ENCODE data around the gene ALDH2. TPM values are rescaled to one million over a fixed set of nuclear protein-coding genes. Genes with fewer than 3 reads are reported as not detected.
A peak's percentile ranks its signal among the peaks of the same experiment; 100 is the strongest.

The ALDH2 gene
- total and polyA plus RNA-seq, 2 donors (not counting 1 experiment from before 2014, with no cell fraction given): 7.0 to 22.3 TPM

DNA sequence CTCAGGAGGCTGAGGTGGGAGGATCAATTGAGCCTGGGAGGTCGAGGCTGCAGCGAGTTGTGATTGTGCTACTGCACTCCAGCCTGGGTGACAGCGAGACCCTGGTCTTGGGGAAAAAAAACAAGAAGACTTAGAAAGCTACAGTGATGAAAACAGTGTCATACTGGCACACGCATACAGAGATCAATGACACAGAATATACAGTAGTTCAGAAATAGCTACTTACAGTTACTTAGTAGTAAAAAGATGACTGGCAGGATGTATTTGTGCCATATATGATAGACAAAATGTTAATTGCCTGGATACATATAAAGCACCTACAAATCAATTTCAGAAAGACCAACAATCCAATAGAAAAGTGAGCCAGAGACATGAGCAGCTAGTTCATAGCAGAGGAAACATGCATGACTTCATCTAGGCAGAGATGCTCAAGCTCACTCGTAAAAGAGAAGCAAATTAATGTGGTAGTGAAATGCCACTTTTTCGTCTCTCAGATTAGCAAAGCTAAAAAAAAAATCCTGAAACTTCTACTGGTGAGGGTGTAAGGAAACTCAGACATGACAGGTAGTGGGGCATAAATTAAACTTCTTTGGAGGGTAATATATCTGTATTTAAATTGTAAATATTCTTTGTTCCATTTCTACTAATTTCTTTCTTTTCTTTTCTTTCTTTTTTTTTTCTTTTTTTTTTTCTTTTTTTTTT is 2.5 kb upstream of the ALDH2 start:
- DNase-seq (peak; percentile 65), ATAC-seq (ENCODE audit: low read depth) (peak; percentile 44)
- no peaks in the 10 kb centered on the region for H3K9me3 Mint-ChIP-seq (ENCODE audit: insufficient read depth)
- Histone ChIP-seq H3K4me3 (ENCODE audit: control extremely low read depth in 1 of 5, extremely low read depth in 1 of 5, insufficient read depth in 1 of 5, low read depth in 2 of 5, low read length in 4 of 5) (no peak overlapping the region), H3K36me3 (replicated peaks in 1 of 2; ENCODE audit: control extremely low read depth in 1 of 2, control insufficient read depth in 1 of 2, extremely low read depth in 1 of 2, insufficient read depth in 2 of 2, low read length in 1 of 2) (no peaks in the 10 kb centered on the region), H3K9me3 (ENCODE audit: control extremely low read depth in 1 of 3, control insufficient read depth in 2 of 3, insufficient read depth in 1 of 3, low read length in 2 of 3) (peaks cover 0 to 6% (median 0%) of the 10 kb centered on the region in 3 donors), H4K20me1 (ENCODE audit: control insufficient read depth, insufficient read depth, low read length, poor library complexity, severe bottlenecking) (no peaks in the 10 kb centered on the region), H3K79me2 (ENCODE audit: control insufficient read depth, insufficient read depth, low read length) (peaks cover 3% of the 10 kb centered on the region), H3K4me2 (replicated peaks; ENCODE audit: low read depth, low read length, poor library complexity, severe bottlenecking) (peak overlapping the region; percentile 34), H3K9ac (ENCODE audit: low read length) (peak overlapping the region; percentile 2), H3K27ac (ENCODE audit: low read length in 2 of 2) (peak overlapping the region in 1 of 2 donors; percentile 66), H3K4me1 (ENCODE audit: control insufficient read depth in 2 of 2, insufficient read depth in 2 of 2, low read length in 2 of 2) (peaks cover 63 to 76% of the 10 kb centered on the region in 2 donors), H3K27me3 (replicated peaks in 1 of 4; ENCODE audit: control extremely low read depth in 1 of 4, control insufficient read depth in 3 of 4, insufficient read depth in 4 of 4, low read length in 3 of 4) (no peaks in the 10 kb centered on the region), H2AFZ (ENCODE audit: insufficient read depth, low read depth, low read length, poor library complexity, severe bottlenecking) (no peak overlapping the region)
- no peaks in the 10 kb centered on the region for H3K27me3 Mint-ChIP-seq
- intact Hi-C loops (cut with micrococcal nuclease): loop anchor here (1.0 to 5.0 kb wide), 2 partner anchors 11 to 357 kb away; partner anchors contain the start of gene SH2B3
- H3K27ac Mint-ChIP-seq: peak overlapping the region; percentile 97
- H3K4me3 Mint-ChIP-seq: peak overlapping the region; percentile 89
- peaks cover 78% of the 10 kb centered on the region for H3K4me1 Mint-ChIP-seq
- 53% methylated on average over 3 of the region's 6 CpGs for WGBS (ENCODE audit: insufficient coverage)
- POLR2A ChIA-PET: interaction anchor here (0.6 to 1.3 kb wide), 9 partner anchors 10 to 1444 kb away, joined by 3 to 7 read pairs (median 5); partner anchors contain the start of gene MAPKAPK5
- CTCF ChIA-PET: interaction anchor here (0.7 to 5.8 kb wide), 6 partner anchors 11 to 48 kb away, joined by 3 to 56 read pairs (median 13); no protein-coding TSS in a partner anchor
- TF ChIP-seq EZH2 (IDR thresholded peaks at IDR 0.05; ENCODE audit: borderline replicate concordance, insufficient read depth, low read depth, low read length, poor library complexity, severe bottlenecking): no peak
- TF ChIP-seq, protein P1, sequence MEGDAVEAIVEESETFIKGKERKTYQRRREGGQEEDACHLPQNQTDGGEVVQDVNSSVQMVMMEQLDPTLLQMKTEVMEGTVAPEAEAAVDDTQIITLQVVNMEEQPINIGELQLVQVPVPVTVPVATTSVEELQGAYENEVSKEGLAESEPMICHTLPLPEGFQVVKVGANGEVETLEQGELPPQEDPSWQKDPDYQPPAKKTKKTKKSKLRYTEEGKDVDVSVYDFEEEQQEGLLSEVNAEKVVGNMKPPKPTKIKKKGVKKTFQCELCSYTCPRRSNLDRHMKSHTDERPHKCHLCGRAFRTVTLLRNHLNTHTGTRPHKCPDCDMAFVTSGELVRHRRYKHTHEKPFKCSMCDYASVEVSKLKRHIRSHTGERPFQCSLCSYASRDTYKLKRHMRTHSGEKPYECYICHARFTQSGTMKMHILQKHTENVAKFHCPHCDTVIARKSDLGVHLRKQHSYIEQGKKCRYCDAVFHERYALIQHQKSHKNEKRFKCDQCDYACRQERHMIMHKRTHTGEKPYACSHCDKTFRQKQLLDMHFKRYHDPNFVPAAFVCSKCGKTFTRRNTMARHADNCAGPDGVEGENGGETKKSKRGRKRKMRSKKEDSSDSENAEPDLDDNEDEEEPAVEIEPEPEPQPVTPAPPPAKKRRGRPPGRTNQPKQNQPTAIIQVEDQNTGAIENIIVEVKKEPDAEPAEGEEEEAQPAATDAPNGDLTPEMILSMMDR (IDR thresholded peaks at IDR 0.05): no peak

All from B cell (primary cell).